Endothelial cell of umbilical vein (primary cell): ENCODE data around the gene TMEM233. TPM values are rescaled to one million over a fixed set of nuclear protein-coding genes. Genes with fewer than 3 reads are reported as not detected.

Experiments used
- BruUV-seq: library from RNA; stranded (reverse); fragments of 400-500 nt; replicated peaks from 2 replicates; lab custom pipeline; 2021; lab: Mats Ljungman, UMichigan
- CTCF ChIA-PET: fragments of 300-600, 350-600 bp; sonication (Branson Sonifier 250); formaldehyde crosslinking; loops from one replicate; lab custom pipeline; 2021; ENCODE audit warnings: antibody characterized with exemption, inconsistent platforms; lab: Charles Lee
- POLR2A ChIA-PET: fragments of 300-600, 350-600 bp; sonication (Branson Sonifier 250); formaldehyde crosslinking; loops from one replicate; lab custom pipeline; 2021; ENCODE audit warnings: antibody characterized with exemption, inconsistent platforms; lab: Charles Lee
- DNase-seq: peaks from one replicate; pipeline ENCODE4 v3.0.0-alpha.2; 2011; ENCODE audit warnings: low read depth, low spot score
- FAIRE-seq: peaks from 2 replicates; lab custom pipeline; 2011; peaks lifted over from hg19 to GRCh38; lab: Jason Lieb, UNC
- H2AFZ ChIP-seq: 2 replicates; pipeline ENCODE4 v1.6.0; 2012; ENCODE audit warnings: low read depth, low read length, control low read depth, inconsistent platforms
- H3K27ac ChIP-seq: 2 replicates; pipeline ENCODE4 v1.5.1; 2011; ENCODE audit warnings: low read depth, mild to moderate bottlenecking, control low read depth, low read length, moderate library complexity; ENCODE audit not compliant: insufficient read depth
- H3K27me3 ChIP-seq, 2 experiments: 2 replicates each; pipeline versions ENCODE4 v1.6.0 to v1.6.1; 2011; ENCODE audit warnings: low read length in 2 of 2, mixed read lengths in 1 of 2; ENCODE audit not compliant: control insufficient read depth in 2 of 2, insufficient read depth in 2 of 2
- H3K36me3 ChIP-seq, 2 experiments: 2 replicates in 1 of 2; 3 replicates in 1 of 2; pipeline ENCODE4 v1.5.1; 2011; ENCODE audit warnings: low read length in 2 of 2, mild to moderate bottlenecking in 1 of 2, moderate library complexity in 1 of 2; ENCODE audit not compliant: control insufficient read depth in 2 of 2, insufficient read depth in 2 of 2; ENCODE audit errors: extremely low read depth in 1 of 2
- H3K4me1 ChIP-seq: 3 replicates; pipeline ENCODE4 v1.5.1; 2011; ENCODE audit warnings: mild to moderate bottlenecking, low read length; ENCODE audit not compliant: control insufficient read depth, insufficient read depth; ENCODE audit errors: extremely low read depth
- H3K4me2 ChIP-seq: 2 replicates; pipeline ENCODE4 v1.6.1; 2011; ENCODE audit warnings: low read length, control low read depth, mixed read lengths; ENCODE audit not compliant: insufficient read depth
- H3K4me3 ChIP-seq, 3 experiments: fragments of 200-600 bp in 1 of 3; sonication (generic), shearing (Covaris generic) in 1 of 3; replicated peaks in 1 of 3; 2 replicates each; pipeline ENCODE4 v1.5.1; 2011 to 2016; ENCODE audit warnings: control low read depth in 3 of 3, low read length in 3 of 3, mild to moderate bottlenecking in 2 of 3, inconsistent platforms in 1 of 3, low read depth in 1 of 3, moderate library complexity in 1 of 3; ENCODE audit not compliant: insufficient read depth in 1 of 3
- H3K79me2 ChIP-seq: 2 replicates; pipeline ENCODE4 v1.6.0; 2012; ENCODE audit warnings: low read length, inconsistent platforms; ENCODE audit not compliant: control insufficient read depth, insufficient read depth
- H3K9ac ChIP-seq: replicated peaks from 2 replicates; pipeline ENCODE3; 2011; ENCODE audit warnings: low read length, control low read depth; ENCODE audit not compliant: insufficient read depth; ENCODE audit errors: extremely low read depth
- H3K9me1 ChIP-seq: replicated peaks from 3 replicates; pipeline ENCODE4 v1.6.0; 2011; ENCODE audit warnings: mild to moderate bottlenecking, low read length; ENCODE audit not compliant: control insufficient read depth, insufficient read depth; ENCODE audit errors: extremely low read depth
- H3K9me3 ChIP-seq: replicated peaks from 2 replicates; pipeline ENCODE4 v1.5.1; 2012; ENCODE audit warnings: low read length, inconsistent platforms; ENCODE audit not compliant: control insufficient read depth, insufficient read depth
- H4K20me1 ChIP-seq: replicated peaks from 2 replicates; pipeline ENCODE3; 2011; ENCODE audit warnings: mild to moderate bottlenecking, low read length; ENCODE audit not compliant: control insufficient read depth, insufficient read depth; ENCODE audit errors: extremely low read depth
- CTCF ChIP-seq, 2 donors: IDR thresholded peaks; 1 replicate in 1 of 2; 2 replicates in 1 of 2; pipeline ENCODE4 v1.5.1; 2011; ENCODE audit warnings: low read length in 2 of 2, mild to moderate bottlenecking in 2 of 2, moderate library complexity in 2 of 2, control low read depth in 1 of 2, inconsistent platforms in 1 of 2, low read depth in 1 of 2; ENCODE audit not compliant: insufficient read depth in 1 of 2; ENCODE audit errors: extremely low read depth in 1 of 2
- EZH2 ChIP-seq: IDR thresholded peaks from 2 replicates; pipeline ENCODE4 v1.6.1; 2012; ENCODE audit warnings: borderline replicate concordance, low read depth, mild to moderate bottlenecking, moderate library complexity, low read length, inconsistent platforms; ENCODE audit not compliant: severe bottlenecking
- FOS ChIP-seq: IDR thresholded peaks from 2 replicates; pipeline ENCODE4 v1.6.1; 2011; ENCODE audit warnings: mild to moderate bottlenecking, low read length, moderate library complexity, borderline replicate concordance; ENCODE audit not compliant: insufficient read depth
- GATA2 ChIP-seq: IDR thresholded peaks from 2 replicates; pipeline ENCODE4 v1.7.0; 2011; ENCODE audit warnings: low read depth, mild to moderate bottlenecking, moderate library complexity, mixed read lengths, low read length; ENCODE audit not compliant: insufficient read length, insufficient read depth
- JUN ChIP-seq: IDR thresholded peaks from 2 replicates; pipeline ENCODE4 v1.6.1; 2011; ENCODE audit warnings: borderline replicate concordance, low read depth; ENCODE audit not compliant: insufficient read length, insufficient read depth
- MAX ChIP-seq: IDR thresholded peaks from 2 replicates; pipeline ENCODE4 v1.6.1; 2011; ENCODE audit not compliant: insufficient read depth, insufficient read length
- MYC ChIP-seq: IDR thresholded peaks from one replicate; pipeline ENCODE4 v1.6.1; 2011; ENCODE audit warnings: mild to moderate bottlenecking, low read depth, low read length
- POLR2A ChIP-seq: IDR thresholded peaks from 2 replicates; pipeline ENCODE4 v1.6.1; 2012; ENCODE audit warnings: low read depth, mild to moderate bottlenecking, control low read depth, low read length
- POLR2AphosphoS5 ChIP-seq: IDR thresholded peaks from 2 replicates; pipeline ENCODE4 v1.6.1; 2012; ENCODE audit warnings: low read depth, mild to moderate bottlenecking, control low read depth, low read length, moderate library complexity; ENCODE audit not compliant: insufficient read depth
- dilution Hi-C: fragments of 300-500 bp; cut with MboI; formaldehyde crosslinking; loops from one replicate; pipeline ENCODE4 v1.15.0; 2019; ENCODE audit warnings: low sequenced_read_pairs; ENCODE audit not compliant: extremely low pct_ligation_motif_present
- intact Hi-C: fragments of 100-400 bp; cut with micrococcal nuclease; formaldehyde crosslinking; loops from one replicate; pipeline ENCODE4 v1.10.0; 2022
- polyA plus RNA-seq, 4 experiments: library from polyadenylated mRNA; depleted of rRNA in 3 of 4; stranded (reverse) in 3 of 4; unstranded in 1 of 4; fragments of >200 nt; gene quantifications; 2 replicates each; pipeline versions ENCODE4 v1.2.1 to v1.2.3, GENCODE V29; 2011 to 2012; ENCODE audit warnings: missing spikeins in 1 of 4
- total RNA-seq: library from RNA; stranded (reverse); gene quantifications from 2 replicates; pipeline ENCODE4 v1.2.3, GENCODE V29; 2021

The TMEM233 gene
- total and polyA plus RNA-seq, 2 donors (not counting 3 experiments of a cell fraction or from before 2014, with no cell fraction given), result 0.01 TPM; not detected in 1

GRCh38 chr12:119683816-119684215, 90.2 kb downstream of the TMEM233 start:
- CTCF ChIA-PET, result interaction anchor here (0.6 kb wide), 1 partner anchor 98 kb away, joined by 3 read pairs; no protein-coding TSS in a partner anchor
- dilution Hi-C loops, result no loop called here

More at GRCh38 chr12:119683816-119684215, 90.2 kb downstream of the TMEM233 start:
- Histone ChIP-seq H3K9me3 (no peaks in the 10 kb centered on the region), H3K9ac (no peak overlapping the region), H3K4me3 (no peak overlapping the region), H3K9me1 (no peaks in the 10 kb centered on the region), H3K36me3 (peaks cover 4 to 17% of the 10 kb centered on the region in 2 experiments), H3K27me3 (no peaks in the 10 kb centered on the region), H3K4me2 (no peak overlapping the region), H3K79me2 (no peaks in the 10 kb centered on the region), H3K4me1 (no peaks in the 10 kb centered on the region), H4K20me1 (no peaks in the 10 kb centered on the region), H3K27ac (no peak overlapping the region), H2AFZ (no peak overlapping the region)
- TF ChIP-seq JUN (no peak), EZH2 (no peak), GATA2 (no peak), CTCF (IDR thresholded peaks at IDR 0.05; ENCODE audit: extremely low read depth in 1 of 2, insufficient read depth in 1 of 2, low read depth in 1 of 2, low read length in 2 of 2) (no peak), MAX (no peak), POLR2AphosphoS5 (no peak), FOS (no peak), MYC (no peak), POLR2A (no peak)
- intact Hi-C loops, result no loop called here
- FAIRE-seq, result no peak
- no TSS peak for BruUV-seq
- no peak for DNase-seq
- POLR2A ChIA-PET, result no interaction called here
